Left cardiac atrium (tissue), 4 donors: Measurements from ENCODE around the gene HIVEP3. TPM values are rescaled to one million over a fixed set of nuclear protein-coding genes. Genes with fewer than 3 reads are reported as not detected.

Experiments
- ATAC-seq, 2 donors: fragments of 200-7000 bp; cut with Tn5 transposase; one replicate each; pipeline ENCODE4 v1.9.1; 2020; ENCODE audit warnings: mild to moderate bottlenecking in 2 of 2, moderate library complexity in 2 of 2
- DNase-seq: peaks from one replicate; pipeline ENCODE4 v3.0.0-alpha.2; 2020
- intact Hi-C, 2 donors: fragments of 100-400 bp; cut with DNase I; formaldehyde crosslinking; loops; one replicate each; pipeline versions ENCODE4 v1.14.1 to v1.15.1; 2022 to 2023
- total RNA-seq, 2 donors: library from RNA; stranded (reverse); fragmentation: NEBNext Ultra II Directional; extraction: Animal tissue kit (Norgen Biotek cat#: 25700); gene quantifications; one replicate each; pipeline ENCODE4 v1.2.1, GENCODE V29; 2021
- donor health status: DM: no; HTN: yes; CAD: no.
- donor health status: DM: no; HTN: yes; CAD: no; lungs with severe emphysema.
- donor health status: DM: yes; HTN: yes; CAD: no.
- donor health status: Dilated cardiomyopathy.

HIVEP3 gene
- total RNA-seq, 2 donors from 2014 or later: 6.6 to 7.2 TPM

DNA sequence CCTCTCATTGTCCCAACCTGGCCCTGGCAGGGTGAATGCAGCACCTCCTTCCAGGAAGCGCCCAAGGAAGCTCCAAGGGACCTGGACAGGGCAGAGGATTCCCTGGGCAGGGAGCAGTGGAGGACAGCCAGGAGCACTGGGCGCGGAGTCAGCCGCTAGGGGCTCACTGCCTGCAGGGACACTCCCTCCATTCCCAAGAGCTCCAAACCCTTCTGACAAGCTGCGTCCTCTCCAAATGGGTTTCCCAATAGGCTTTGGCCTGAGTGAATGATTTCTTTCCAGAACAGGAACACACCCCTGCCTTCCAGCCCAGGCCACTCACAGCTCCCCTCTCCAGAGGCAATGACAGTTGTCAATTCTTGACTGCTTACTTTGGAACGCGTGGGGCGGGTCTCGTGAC lies 305.8 kb downstream of the HIVEP3 start:
- peak in 1 of 2 donors; percentile 57 for ATAC-seq
- intact Hi-C loops: no loop called here
- DNase-seq: no peak

DNA sequence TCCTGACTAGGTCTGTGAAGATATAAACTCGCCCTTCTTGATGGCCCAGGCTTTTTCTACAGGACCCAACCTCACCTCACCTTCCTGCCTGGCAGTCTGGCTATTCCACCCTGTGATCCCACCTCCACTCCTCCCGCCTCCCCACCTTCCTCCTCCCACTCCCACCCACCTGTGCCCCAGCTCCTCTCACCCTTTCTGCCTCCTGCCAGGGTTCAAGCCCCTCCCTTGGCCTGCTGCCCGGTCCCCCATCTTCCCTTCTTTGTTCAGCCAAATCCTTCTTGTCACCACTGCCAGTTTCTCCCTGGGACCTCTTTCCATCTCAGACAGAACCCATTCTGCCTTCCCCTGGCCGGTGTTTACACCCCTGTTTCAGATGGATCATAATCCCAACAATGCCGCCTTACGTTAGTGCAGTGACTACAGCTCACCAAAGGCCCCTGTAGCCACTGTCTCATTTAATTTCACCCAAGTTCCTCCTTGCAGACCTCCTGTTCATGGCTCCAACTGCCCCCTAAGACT lies 306.7 kb downstream of the HIVEP3 start:
- intact Hi-C loops: no loop called here
- no peak for DNase-seq
- ATAC-seq: no peak

DNA sequence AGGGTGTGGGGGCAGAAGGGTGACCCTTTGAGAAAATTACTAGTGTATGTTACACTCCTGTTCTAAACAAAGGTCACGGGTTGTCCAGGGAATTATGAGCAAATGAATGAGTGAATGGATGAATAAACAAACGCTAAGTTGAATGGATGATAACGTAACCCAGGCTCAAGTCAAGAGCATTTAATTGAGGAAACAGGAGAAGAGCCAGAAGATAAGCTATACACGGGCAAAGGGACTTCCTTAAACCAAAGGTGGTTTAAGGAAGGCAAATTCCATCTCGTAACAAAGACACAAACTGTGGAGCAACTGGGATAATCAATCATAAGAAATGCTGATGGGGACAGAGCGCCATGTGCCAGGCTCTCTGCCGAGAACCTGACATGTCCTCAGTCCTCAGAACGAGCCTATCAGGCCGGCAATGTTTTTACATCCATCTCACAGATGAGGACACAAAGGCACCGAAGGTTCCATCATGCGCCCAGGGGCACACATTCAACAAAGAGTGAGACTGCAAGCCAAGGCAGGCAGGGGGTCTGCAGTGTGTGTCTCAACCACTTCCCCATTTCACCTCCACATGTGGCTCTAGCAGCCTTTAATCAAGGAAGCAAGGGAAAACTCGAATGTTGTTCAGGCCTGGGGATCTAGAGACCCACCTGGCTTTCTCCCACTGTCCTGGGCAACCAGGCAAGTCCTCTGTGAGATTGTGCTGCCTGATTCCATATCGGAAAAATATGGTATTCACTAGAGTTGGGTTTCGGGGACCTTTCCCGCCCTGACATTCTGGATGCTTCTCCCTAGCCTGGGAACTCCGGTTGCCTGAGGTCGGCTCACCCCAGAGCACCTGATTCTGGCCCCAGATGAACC lies 307.4 kb downstream of the HIVEP3 start:
- DNase-seq: no peak
- ATAC-seq: no peak
- intact Hi-C loops: no loop called here

DNA sequence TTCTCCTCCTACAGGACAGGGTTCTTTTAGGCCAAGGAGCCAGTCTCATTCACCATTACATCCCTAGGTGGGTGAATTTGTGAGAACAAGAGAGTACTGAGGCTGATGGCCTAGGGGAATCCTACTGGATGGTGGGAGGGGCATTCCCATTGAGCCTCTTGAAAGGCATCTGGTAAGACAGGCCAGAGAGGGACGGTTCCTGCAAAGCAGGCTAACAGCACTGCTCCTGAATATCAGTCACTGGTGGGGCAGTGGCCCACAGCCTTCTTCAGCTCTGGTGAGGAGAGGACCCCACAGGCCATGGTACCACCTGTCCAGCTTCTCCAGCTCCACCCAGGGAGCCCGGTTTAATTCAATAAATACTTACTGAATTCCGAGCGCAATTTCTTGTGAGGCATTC lies 308.4 kb downstream of the HIVEP3 start:
- DNase-seq (no peak), ATAC-seq (no peak)
- intact Hi-C loops: no loop called here

DNA sequence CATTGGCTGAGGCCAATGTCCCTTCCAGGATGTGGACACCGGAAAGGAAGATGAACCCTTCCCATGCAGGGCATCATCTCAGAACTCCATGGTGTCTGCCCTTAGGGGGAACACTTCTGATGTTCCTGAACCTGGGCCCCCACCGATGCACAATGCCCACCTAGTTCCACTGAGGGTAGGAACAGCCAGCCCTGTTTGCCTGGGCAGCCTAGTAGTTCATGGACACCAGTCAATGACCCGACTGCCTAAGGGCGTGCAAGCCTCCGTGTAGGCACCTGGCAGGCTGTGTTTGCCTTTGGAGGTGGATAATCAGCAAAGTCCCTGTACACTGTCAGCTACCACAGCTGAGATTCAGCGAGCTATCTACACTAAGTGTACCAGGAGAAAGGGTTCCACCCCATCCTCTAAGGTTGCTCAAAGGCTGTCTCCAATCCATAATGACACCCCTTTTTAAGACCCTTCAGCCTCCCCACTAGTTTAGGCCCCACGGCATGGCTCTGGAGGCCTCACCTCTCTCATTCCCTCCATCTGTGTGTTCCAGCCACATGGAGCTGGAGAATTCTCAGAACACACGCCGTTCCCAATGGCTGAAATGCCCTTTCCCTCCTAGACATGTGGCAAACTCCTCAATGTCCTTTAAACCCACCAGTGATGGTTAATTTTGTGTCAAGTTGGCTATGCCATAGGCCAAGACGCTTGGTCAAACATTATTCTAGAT lies 309.4 kb downstream of the HIVEP3 start:
- DNase-seq: no peak
- intact Hi-C loops: no loop called here
- ATAC-seq: no peak

DNA sequence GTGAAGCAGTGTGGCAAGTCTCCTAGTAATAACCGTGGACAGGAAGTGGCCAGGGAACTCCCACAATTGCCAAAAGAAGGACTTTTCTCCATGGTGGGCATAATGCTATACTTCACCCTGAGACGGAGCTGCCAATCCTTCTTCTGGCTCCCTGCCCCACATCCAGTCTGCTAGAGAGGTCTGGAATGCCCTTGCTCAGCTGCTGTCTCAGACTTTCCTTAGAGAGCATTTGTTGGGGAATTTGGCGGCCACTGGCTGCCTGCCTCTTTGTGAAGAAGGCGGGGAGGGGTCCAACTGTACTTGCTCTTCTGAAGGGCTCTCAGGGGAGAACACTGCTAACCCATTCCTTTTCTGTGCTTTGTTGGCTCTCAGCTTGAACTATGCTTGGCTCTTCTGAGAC lies 310.5 kb downstream of the HIVEP3 start:
- DNase-seq: no peak
- intact Hi-C loops: no loop called here
- ATAC-seq: peak; percentile 52 to 69

DNA sequence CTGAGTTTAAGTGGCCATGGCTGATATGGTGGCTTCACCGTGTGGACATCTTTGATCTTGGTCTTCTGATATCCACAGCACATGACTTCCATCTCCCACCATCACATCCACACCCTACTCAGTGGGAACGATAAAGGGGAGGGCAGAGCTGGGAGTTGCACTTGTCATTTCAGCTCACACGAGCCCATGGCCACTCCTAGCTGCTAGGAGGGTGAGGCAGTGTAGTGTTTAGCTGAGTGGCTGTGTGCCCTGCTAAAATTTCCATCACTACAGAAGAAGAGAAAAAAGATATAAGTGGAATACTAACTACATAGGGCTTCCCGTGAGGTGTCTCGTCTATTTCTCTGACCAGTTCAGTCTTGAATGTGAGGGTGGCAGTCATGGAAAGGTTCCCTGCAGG lies 310.9 kb downstream of the HIVEP3 start:
- no peak for DNase-seq
- intact Hi-C loops: no loop called here
- peak in 1 of 2 donors; percentile 23 for ATAC-seq

DNA sequence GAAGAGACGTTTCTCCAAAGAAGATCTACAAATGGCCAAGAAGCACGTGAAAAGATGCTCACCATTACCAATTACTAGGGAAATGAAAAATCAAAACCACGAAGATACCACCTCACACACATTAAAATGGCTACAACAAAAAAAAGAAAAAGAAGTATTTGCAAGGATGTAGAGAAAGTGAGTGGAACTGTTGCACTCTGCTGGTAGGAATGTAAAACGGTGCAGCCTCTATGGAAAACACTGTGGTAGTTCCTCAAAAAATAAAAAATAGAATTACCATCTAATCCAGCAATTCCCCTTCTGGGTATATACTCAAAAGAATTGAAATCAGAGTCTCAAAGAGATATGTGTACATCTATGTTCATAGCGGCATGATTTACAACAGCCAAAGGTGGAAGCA lies 318.8 kb downstream of the HIVEP3 start:
- DNase-seq (no peak), ATAC-seq (no peak)
- intact Hi-C loops: no loop called here

DNA sequence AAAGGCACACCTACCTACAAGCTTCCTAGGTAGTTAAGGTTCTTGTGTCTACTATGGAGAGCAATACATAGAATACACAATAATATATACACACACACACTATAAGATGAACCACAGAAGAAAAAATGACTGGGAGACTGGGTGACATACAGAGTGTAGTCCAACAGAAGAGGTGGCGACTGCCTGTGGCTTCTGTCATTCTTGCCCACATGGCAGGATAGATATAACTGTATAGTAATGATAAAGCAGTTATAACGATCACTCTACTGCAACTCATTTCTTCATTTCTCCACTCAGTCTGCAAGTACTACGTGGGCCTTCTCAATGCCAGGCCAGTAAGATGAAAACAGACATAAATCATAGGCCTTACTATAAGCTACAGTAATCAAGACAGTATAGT lies 320.4 kb downstream of the HIVEP3 start:
- ATAC-seq: no peak
- intact Hi-C loops: no loop called here
- no peak for DNase-seq

DNA sequence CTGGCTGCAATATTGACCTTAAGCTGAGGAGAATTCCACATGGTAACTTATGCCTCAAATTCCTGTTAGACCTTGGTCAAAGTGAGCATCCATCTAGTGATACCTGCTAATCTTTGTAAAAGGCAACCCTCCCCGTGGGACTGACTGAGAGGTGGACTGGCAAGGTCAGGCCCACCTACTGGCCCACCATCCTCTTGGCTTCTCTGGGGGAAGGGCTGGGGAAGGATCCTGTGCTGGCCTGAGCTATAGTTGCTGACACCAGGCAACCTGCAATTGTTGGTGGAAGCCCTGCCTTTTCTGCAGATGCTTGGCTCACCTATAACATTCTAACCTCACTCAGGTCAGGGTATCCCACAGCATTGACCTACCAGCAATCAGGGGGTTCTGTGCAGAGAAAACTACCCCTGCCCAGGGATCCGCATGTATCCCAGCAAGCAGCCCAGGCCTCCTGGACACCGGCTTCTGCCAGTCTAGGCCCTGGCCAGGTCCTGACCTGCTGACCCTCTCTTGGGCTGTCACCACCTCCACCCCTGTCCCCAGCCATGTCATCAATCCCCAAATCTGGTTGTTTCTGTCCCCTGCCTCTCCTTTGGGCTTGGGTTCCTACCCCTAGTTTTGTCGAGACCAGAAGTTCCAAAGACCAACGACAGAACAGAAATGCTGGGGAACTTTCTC lies 326.1 kb downstream of the HIVEP3 start:
- intact Hi-C loops: no loop called here
- no peak for ATAC-seq

DNA sequence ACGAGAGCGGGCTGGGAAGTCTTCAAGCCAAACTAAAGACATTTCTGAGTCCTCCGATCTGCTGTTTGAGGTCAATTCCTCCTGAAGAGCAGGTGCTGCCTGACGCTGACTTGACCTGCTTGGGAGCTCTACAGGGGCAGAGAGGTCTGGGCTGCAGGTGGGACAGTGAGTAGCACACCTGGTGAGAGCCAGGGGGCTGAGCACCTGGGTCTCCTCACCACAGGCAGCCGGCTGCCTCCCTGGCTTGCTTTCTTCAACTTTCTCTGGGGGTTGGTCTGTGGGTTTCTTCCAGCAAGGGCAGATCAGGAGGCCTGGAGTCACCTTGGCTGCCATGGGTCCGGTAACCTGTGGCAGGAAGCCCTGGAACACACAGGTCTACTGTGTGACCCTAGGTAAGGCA lies 326.8 kb downstream of the HIVEP3 start:
- DNase-seq: no peak
- no peak for ATAC-seq
- intact Hi-C loops: no loop called here

More for the DNA sequence above, 326.1 kb downstream of the HIVEP3 start:
- DNase-seq: no peak

DNA sequence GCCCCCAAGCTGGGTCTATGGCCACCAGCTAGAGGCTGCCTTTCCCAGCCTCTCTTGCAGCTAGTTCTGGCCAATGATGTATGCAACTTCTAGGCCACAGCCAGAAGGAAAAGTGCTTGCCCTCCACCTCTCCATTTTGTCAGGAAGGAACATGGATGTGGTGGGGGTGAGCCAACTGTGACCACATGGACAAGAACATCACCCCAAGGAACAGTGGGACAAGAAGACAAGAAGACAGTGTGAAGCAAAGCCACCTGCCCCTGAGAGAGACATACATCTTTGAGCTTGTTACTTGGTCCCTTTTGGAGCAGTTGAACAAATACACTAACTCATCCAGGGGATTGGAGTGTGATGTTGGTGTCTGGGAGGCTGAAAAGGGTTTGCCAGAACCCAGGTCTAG lies 328.4 kb downstream of the HIVEP3 start:
- intact Hi-C loops: no loop called here
- DNase-seq: no peak

DNA sequence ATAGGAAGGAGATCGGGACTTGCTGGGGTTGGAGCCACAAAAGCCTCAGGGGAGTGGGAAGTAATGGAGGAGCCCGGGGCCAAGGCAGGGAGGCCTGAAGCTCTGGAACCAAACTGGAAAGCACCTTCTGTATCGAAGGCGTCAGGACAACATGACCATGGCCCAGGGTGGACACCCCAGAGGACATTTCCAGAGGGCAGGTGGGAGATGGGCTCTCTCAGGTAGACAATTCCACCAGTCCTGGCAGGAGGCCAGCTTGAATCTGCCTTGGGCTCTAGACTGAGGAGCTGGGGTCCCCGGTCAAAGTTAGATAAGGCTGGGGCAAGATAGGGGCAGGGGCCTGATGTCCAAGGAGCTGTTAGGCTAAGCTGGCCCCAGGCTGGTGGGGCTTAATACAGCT lies 329.3 kb downstream of the HIVEP3 start:
- ATAC-seq: no peak
- intact Hi-C loops: no loop called here
- no peak for DNase-seq

More for the DNA sequence above, 328.4 kb downstream of the HIVEP3 start:
- no peak for ATAC-seq

DNA sequence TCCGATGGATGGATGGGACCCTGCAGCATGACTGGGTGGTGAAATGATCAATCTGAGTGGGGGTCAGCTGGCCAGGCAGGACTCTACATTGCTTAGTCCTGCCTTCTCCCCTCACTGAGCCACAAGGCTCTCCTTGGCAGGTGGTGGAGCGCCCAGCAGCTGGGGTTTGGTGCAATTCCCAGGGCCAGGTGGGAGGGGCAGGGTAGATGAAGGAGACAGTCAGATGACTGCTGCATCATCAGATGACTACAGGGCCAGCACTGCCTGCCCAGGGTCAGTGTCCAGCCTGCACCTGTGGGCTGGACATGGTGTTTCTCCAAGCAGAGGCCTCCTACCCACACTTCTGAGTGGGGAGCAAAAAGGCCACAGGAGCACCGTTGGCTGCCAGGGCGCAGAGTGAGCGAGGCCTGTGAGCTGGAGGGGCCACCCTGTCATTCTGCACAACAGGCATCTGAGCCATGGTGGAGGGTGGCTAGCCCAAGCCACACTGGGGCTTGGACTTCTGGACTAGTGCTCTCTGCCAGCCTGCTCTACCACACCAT lies 330.3 kb downstream of the HIVEP3 start:
- no peak for ATAC-seq
- no peak for DNase-seq
- intact Hi-C loops: no loop called here

DNA sequence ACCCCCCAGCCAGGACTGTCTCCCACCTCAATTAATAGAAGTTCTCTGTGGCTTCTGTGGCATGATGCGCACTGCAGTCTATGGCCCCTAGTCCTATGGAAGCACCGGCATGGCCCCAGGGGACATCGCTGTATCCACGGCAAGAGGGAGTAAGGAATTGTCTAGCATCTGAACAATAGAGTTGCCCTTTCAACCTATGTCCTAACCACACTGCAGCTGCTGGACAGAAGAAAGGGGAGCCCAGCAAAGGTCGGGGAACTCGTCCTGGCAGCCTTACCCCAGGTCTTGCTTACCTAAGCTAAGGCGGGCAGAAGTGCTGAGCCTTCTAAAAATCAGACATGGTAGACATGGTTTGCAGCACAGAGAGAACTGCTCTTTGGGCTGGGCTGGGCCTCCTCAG lies 330.9 kb downstream of the HIVEP3 start:
- no peak for DNase-seq
- ATAC-seq: no peak
- intact Hi-C loops: no loop called here

DNA sequence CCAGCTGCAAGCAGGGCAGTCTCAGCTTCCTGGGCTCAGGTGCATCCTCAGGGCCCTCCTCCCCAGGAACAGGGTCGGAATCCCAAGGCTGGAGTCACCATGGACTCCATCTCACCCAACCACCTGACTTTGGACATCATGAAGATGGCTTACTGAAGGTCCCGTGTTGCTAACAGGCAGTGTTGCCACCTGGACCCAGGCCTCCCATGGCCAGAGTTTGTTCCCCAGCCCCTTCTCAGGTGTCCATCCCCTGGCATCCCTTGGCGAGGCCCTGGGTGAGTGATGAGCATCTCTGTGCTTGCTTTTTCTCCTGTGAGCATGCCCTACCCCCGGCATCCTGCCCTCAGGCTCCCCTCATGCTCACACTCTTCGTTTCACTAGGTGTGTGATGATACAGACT lies 332.5 kb downstream of the HIVEP3 start:
- DNase-seq (no peak), ATAC-seq (no peak)
- intact Hi-C loops: no loop called here

DNA sequence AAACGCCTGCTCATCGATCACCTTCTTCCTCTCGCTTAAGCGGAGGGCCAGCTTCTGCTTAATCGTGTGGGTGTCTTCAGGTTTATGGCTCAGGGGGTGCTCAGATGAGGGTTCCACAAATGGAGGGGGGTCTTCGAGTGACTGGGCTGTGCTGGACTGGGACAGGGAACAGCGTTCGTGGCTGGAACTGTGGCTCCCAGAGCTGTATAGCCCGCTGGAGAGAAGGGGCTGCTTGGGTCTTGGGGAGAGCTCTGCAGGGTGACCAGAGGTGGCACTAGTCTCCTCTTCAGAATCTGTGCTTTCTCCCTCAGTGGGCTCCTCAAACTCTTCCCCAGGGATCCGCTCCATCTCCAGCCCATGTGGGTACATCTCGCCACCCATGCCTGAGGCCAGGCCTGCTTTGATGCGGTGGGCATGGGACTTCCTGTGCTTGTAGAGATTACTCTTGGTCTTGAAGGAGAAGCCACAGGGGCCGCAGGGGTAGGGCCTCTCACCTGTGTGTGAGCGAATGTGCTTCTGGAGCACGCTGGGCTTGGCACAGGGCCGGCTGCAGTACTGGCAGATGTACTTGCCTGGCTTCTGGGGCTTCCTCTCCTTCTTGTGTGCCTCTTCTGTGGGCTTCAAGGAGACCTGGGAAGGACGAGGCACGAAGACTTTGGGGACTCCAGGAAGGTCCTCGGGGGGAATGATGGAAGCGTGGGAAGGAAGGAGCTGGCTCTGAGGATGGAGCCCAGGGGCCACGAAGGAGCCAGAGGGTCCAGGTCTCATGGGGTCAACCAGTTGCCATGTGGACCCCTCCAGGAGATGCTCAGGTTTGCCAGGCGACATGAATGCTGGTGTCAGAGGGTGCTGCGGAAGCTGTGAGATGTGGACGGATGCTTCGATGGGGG lies 334.8 kb downstream of the HIVEP3 start:
- DNase-seq (no peak), ATAC-seq (no peak)
- intact Hi-C loops: no loop called here

DNA sequence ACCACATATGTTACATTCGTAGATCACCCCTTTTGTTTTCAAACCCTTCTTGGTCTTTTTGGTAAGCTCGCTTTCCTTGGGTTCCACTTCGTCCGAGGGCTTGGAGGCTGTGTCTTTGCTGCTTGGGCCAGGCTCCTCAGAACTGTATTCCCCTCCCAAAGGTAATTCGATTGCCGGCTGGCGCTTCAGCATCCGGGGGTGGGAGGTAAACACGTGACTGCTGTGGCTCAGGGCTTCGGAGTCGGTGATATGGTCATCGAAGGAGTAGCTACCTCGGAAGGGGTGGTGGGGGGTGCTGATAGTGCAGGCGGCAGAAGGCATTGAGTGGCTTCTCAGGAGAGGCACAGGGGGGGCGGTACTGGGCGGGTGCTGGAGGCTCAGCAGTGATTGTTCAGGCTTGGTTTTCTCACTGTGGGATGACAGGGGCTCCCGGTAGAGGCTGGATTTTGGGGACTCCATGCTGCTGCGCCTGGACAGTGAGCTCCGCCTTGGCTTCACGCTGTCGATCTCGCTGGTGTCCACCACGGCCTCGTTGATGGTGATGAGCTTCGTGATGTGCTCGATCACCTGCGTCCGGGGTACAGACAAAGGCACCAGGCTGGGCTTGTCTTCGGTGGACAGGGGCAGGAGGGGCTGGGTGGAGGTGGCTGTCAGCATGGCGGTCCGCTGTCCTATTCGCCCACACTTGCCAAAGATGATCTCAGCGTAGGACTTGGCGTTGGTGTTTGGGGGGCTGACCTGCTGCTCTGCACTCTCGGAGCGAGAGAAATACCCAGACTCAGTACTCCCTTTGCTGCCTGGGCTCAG lies 335.7 kb downstream of the HIVEP3 start:
- intact Hi-C loops: no loop called here
- ATAC-seq (no peak), DNase-seq (no peak)
